Lower lobe of right lung (tissue), 2 donors: ENCODE data around the gene RFTN1. TPM values are rescaled to one million over a fixed set of nuclear protein-coding genes. Genes with fewer than 3 reads are reported as not detected.

Source experiments
- ATAC-seq, 2 donors: fragments of 200-7000 bp; cut with Tn5 transposase; one replicate each; pipeline ENCODE4 v1.9.1; 2020 to 2022; ENCODE audit warnings: mild to moderate bottlenecking in 2 of 2, moderate library complexity in 2 of 2
- DNase-seq: peaks from one replicate; pipeline ENCODE4 v3.0.0-alpha.2; 2020
- H3K27ac ChIP-seq: fragments of 200-600 bp; one replicate; pipeline ENCODE4 v1.8.0; 2022
- H3K27me3 ChIP-seq: fragments of 200-600 bp; one replicate; pipeline ENCODE4 v1.8.0; 2022; ENCODE audit warnings: low read depth
- H3K36me3 ChIP-seq: fragments of 200-600 bp; one replicate; pipeline ENCODE4 v1.8.0; 2022; ENCODE audit warnings: mild to moderate bottlenecking
- H3K4me1 ChIP-seq: fragments of 200-600 bp; one replicate; pipeline ENCODE4 v1.8.0; 2022
- H3K4me3 ChIP-seq: fragments of 200-600 bp; one replicate; pipeline ENCODE4 v1.8.0; 2022; ENCODE audit warnings: mild to moderate bottlenecking
- H3K9me3 ChIP-seq: fragments of 200-600 bp; one replicate; pipeline ENCODE4 v1.8.0; 2022
- CTCF ChIP-seq: fragments of 200-600 bp; IDR thresholded peaks from one replicate; pipeline ENCODE4 v1.8.0; 2022; ENCODE audit warnings: antibody characterized with exemption, mild to moderate bottlenecking
- intact Hi-C: fragments of 100-400 bp; cut with DNase I; formaldehyde crosslinking; loops from one replicate; pipeline ENCODE4 v1.11.0; 2022
- total RNA-seq: library from RNA; stranded (reverse); fragmentation: NEBNext Ultra II Directional; extraction: Animal tissue kit (Norgen Biotek cat#: 25700); gene quantifications from one replicate; pipeline ENCODE4 v1.2.1, GENCODE V29; 2021
- donor health status: DM: no; HTN: yes; CAD: no; lungs with severe emphysema.

RFTN1 gene
- total RNA-seq, 1 donor from 2014 or later, result 58.2 TPM

DNA sequence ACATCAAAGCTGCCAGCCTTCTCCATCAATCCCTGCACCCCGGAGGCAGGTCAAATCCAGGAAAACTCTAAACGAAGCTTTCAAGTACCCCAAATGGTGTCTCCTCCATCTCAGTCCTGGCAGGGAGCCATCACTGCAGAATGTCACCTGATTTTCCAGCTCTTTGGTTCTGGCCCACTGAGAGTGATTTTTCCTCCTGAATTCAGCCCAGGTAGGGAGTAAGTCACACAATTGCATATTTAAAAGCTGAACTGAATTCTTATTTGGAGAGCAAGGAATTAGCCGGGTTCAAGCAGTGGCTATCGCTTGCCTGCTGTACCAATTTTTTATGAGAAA lies 5.3 kb downstream of the RFTN1 start:
- Histone ChIP-seq H3K4me1 (peaks cover 60% of the 10 kb centered on the region), H3K4me3 (no peak overlapping the region), H3K9me3 (no peaks in the 10 kb centered on the region), H3K27ac (peak overlapping the region; percentile 4), H3K27me3 (no peaks in the 10 kb centered on the region), H3K36me3 (peaks cover 8% of the 10 kb centered on the region)
- ATAC-seq (no peak), DNase-seq (no peak)
- intact Hi-C loops, result no loop called here
- no peak for TF ChIP-seq CTCF

GRCh38 chr3:16507578-16508242 lies 5.8 kb downstream of the RFTN1 start:
- Histone ChIP-seq H3K4me1 (peaks cover 62% of the 10 kb centered on the region), H3K9me3 (no peaks in the 10 kb centered on the region), H3K27ac (peak overlapping the region; percentile 4), H3K36me3 (peaks cover 8% of the 10 kb centered on the region), H3K4me3 (no peak overlapping the region), H3K27me3 (no peaks in the 10 kb centered on the region)
- no peak for ATAC-seq
- intact Hi-C loops, result no loop called here
- no peak for TF ChIP-seq CTCF
- no peak for DNase-seq

- no peaks in the 10 kb centered on the region for H3K9me3 ChIP-seq
- peaks cover 62% of the 10 kb centered on the region for H3K4me1 ChIP-seq
- TF ChIP-seq CTCF, result no peak
- intact Hi-C loops, result no loop called here
- H3K4me3 ChIP-seq, result no peak overlapping the region
- H3K36me3 ChIP-seq, result peaks cover 8% of the 10 kb centered on the region
- ATAC-seq, result no peak
- no peak overlapping the region for H3K27ac ChIP-seq
- no peaks in the 10 kb centered on the region for H3K27me3 ChIP-seq
- no peak for DNase-seq
Measured at GRCh38 chr3:16506884-16507577, 6.5 kb downstream of the RFTN1 start.

- intact Hi-C loops, result no loop called here
- Histone ChIP-seq H3K27me3 (no peaks in the 10 kb centered on the region), H3K36me3 (peaks cover 8% of the 10 kb centered on the region), H3K4me3 (no peak overlapping the region), H3K9me3 (no peaks in the 10 kb centered on the region), H3K4me1 (peaks cover 57% of the 10 kb centered on the region), H3K27ac (no peak overlapping the region)
- ATAC-seq, result no peak
- DNase-seq, result no peak
- TF ChIP-seq CTCF, result no peak
Measured at GRCh38 chr3:16506451-16506850, 7.0 kb downstream of the RFTN1 start.

- Histone ChIP-seq H3K27ac (no peak overlapping the region), H3K9me3 (no peaks in the 10 kb centered on the region), H3K4me1 (peaks cover 39% of the 10 kb centered on the region), H3K4me3 (no peak overlapping the region), H3K36me3 (peaks cover 8% of the 10 kb centered on the region), H3K27me3 (no peaks in the 10 kb centered on the region)
- intact Hi-C loops, result no loop called here
- TF ChIP-seq CTCF, result no peak
- ATAC-seq, result no peak
- no peak for DNase-seq
Measured at GRCh38 chr3:16504692-16505091, 8.8 kb downstream of the RFTN1 start.
